Endothelial cell of umbilical vein (primary cell): Measurements from ENCODE around the gene BPIFB3. TPM values are rescaled to one million over a fixed set of nuclear protein-coding genes. Genes with fewer than 3 reads are reported as not detected.

Source experiments
- BruUV-seq: library from RNA; stranded (reverse); fragments of 400-500 nt; replicated peaks from 2 replicates; lab custom pipeline; 2021; lab: Mats Ljungman, UMichigan
- CTCF ChIA-PET: fragments of 300-600, 350-600 bp; sonication (Branson Sonifier 250); formaldehyde crosslinking; loops from one replicate; lab custom pipeline; 2021; ENCODE audit warnings: antibody characterized with exemption, inconsistent platforms; lab: Charles Lee
- POLR2A ChIA-PET: fragments of 300-600, 350-600 bp; sonication (Branson Sonifier 250); formaldehyde crosslinking; loops from one replicate; lab custom pipeline; 2021; ENCODE audit warnings: antibody characterized with exemption, inconsistent platforms; lab: Charles Lee
- DNase-seq: peaks from one replicate; pipeline ENCODE4 v3.0.0-alpha.2; 2011; ENCODE audit warnings: low read depth, low spot score
- FAIRE-seq: peaks from 2 replicates; lab custom pipeline; 2011; peaks lifted over from hg19 to GRCh38; lab: Jason Lieb, UNC
- H2AFZ ChIP-seq: 2 replicates; pipeline ENCODE4 v1.6.0; 2012; ENCODE audit warnings: low read depth, low read length, control low read depth, inconsistent platforms
- H3K27ac ChIP-seq: 2 replicates; pipeline ENCODE4 v1.5.1; 2011; ENCODE audit warnings: low read depth, mild to moderate bottlenecking, control low read depth, low read length, moderate library complexity; ENCODE audit not compliant: insufficient read depth
- H3K27me3 ChIP-seq, 2 experiments: 2 replicates each; pipeline versions ENCODE4 v1.6.0 to v1.6.1; 2011; ENCODE audit warnings: low read length in 2 of 2, mixed read lengths in 1 of 2; ENCODE audit not compliant: control insufficient read depth in 2 of 2, insufficient read depth in 2 of 2
- H3K36me3 ChIP-seq, 2 experiments: 2 replicates in 1 of 2; 3 replicates in 1 of 2; pipeline ENCODE4 v1.5.1; 2011; ENCODE audit warnings: low read length in 2 of 2, mild to moderate bottlenecking in 1 of 2, moderate library complexity in 1 of 2; ENCODE audit not compliant: control insufficient read depth in 2 of 2, insufficient read depth in 2 of 2; ENCODE audit errors: extremely low read depth in 1 of 2
- H3K4me1 ChIP-seq: 3 replicates; pipeline ENCODE4 v1.5.1; 2011; ENCODE audit warnings: mild to moderate bottlenecking, low read length; ENCODE audit not compliant: control insufficient read depth, insufficient read depth; ENCODE audit errors: extremely low read depth
- H3K4me2 ChIP-seq: 2 replicates; pipeline ENCODE4 v1.6.1; 2011; ENCODE audit warnings: low read length, control low read depth, mixed read lengths; ENCODE audit not compliant: insufficient read depth
- H3K4me3 ChIP-seq, 3 experiments: fragments of 200-600 bp in 1 of 3; sonication (generic), shearing (Covaris generic) in 1 of 3; replicated peaks in 1 of 3; 2 replicates each; pipeline ENCODE4 v1.5.1; 2011 to 2016; ENCODE audit warnings: control low read depth in 3 of 3, low read length in 3 of 3, mild to moderate bottlenecking in 2 of 3, inconsistent platforms in 1 of 3, low read depth in 1 of 3, moderate library complexity in 1 of 3; ENCODE audit not compliant: insufficient read depth in 1 of 3
- H3K79me2 ChIP-seq: 2 replicates; pipeline ENCODE4 v1.6.0; 2012; ENCODE audit warnings: low read length, inconsistent platforms; ENCODE audit not compliant: control insufficient read depth, insufficient read depth
- H3K9ac ChIP-seq: replicated peaks from 2 replicates; pipeline ENCODE3; 2011; ENCODE audit warnings: low read length, control low read depth; ENCODE audit not compliant: insufficient read depth; ENCODE audit errors: extremely low read depth
- H3K9me1 ChIP-seq: replicated peaks from 3 replicates; pipeline ENCODE4 v1.6.0; 2011; ENCODE audit warnings: mild to moderate bottlenecking, low read length; ENCODE audit not compliant: control insufficient read depth, insufficient read depth; ENCODE audit errors: extremely low read depth
- H3K9me3 ChIP-seq: replicated peaks from 2 replicates; pipeline ENCODE4 v1.5.1; 2012; ENCODE audit warnings: low read length, inconsistent platforms; ENCODE audit not compliant: control insufficient read depth, insufficient read depth
- H4K20me1 ChIP-seq: replicated peaks from 2 replicates; pipeline ENCODE3; 2011; ENCODE audit warnings: mild to moderate bottlenecking, low read length; ENCODE audit not compliant: control insufficient read depth, insufficient read depth; ENCODE audit errors: extremely low read depth
- CTCF ChIP-seq, 2 donors: IDR thresholded peaks; 1 replicate in 1 of 2; 2 replicates in 1 of 2; pipeline ENCODE4 v1.5.1; 2011; ENCODE audit warnings: low read length in 2 of 2, mild to moderate bottlenecking in 2 of 2, moderate library complexity in 2 of 2, control low read depth in 1 of 2, inconsistent platforms in 1 of 2, low read depth in 1 of 2; ENCODE audit not compliant: insufficient read depth in 1 of 2; ENCODE audit errors: extremely low read depth in 1 of 2
- EZH2 ChIP-seq: IDR thresholded peaks from 2 replicates; pipeline ENCODE4 v1.6.1; 2012; ENCODE audit warnings: borderline replicate concordance, low read depth, mild to moderate bottlenecking, moderate library complexity, low read length, inconsistent platforms; ENCODE audit not compliant: severe bottlenecking
- FOS ChIP-seq: IDR thresholded peaks from 2 replicates; pipeline ENCODE4 v1.6.1; 2011; ENCODE audit warnings: mild to moderate bottlenecking, low read length, moderate library complexity, borderline replicate concordance; ENCODE audit not compliant: insufficient read depth
- GATA2 ChIP-seq: IDR thresholded peaks from 2 replicates; pipeline ENCODE4 v1.7.0; 2011; ENCODE audit warnings: low read depth, mild to moderate bottlenecking, moderate library complexity, mixed read lengths, low read length; ENCODE audit not compliant: insufficient read length, insufficient read depth
- JUN ChIP-seq: IDR thresholded peaks from 2 replicates; pipeline ENCODE4 v1.6.1; 2011; ENCODE audit warnings: borderline replicate concordance, low read depth; ENCODE audit not compliant: insufficient read length, insufficient read depth
- MAX ChIP-seq: IDR thresholded peaks from 2 replicates; pipeline ENCODE4 v1.6.1; 2011; ENCODE audit not compliant: insufficient read depth, insufficient read length
- MYC ChIP-seq: IDR thresholded peaks from one replicate; pipeline ENCODE4 v1.6.1; 2011; ENCODE audit warnings: mild to moderate bottlenecking, low read depth, low read length
- POLR2A ChIP-seq: IDR thresholded peaks from 2 replicates; pipeline ENCODE4 v1.6.1; 2012; ENCODE audit warnings: low read depth, mild to moderate bottlenecking, control low read depth, low read length
- POLR2AphosphoS5 ChIP-seq: IDR thresholded peaks from 2 replicates; pipeline ENCODE4 v1.6.1; 2012; ENCODE audit warnings: low read depth, mild to moderate bottlenecking, control low read depth, low read length, moderate library complexity; ENCODE audit not compliant: insufficient read depth
- dilution Hi-C: fragments of 300-500 bp; cut with MboI; formaldehyde crosslinking; loops from one replicate; pipeline ENCODE4 v1.15.0; 2019; ENCODE audit warnings: low sequenced_read_pairs; ENCODE audit not compliant: extremely low pct_ligation_motif_present
- intact Hi-C: fragments of 100-400 bp; cut with micrococcal nuclease; formaldehyde crosslinking; loops from one replicate; pipeline ENCODE4 v1.10.0; 2022
- polyA plus RNA-seq, 4 experiments: library from polyadenylated mRNA; depleted of rRNA in 3 of 4; stranded (reverse) in 3 of 4; unstranded in 1 of 4; fragments of >200 nt; gene quantifications; 2 replicates each; pipeline versions ENCODE4 v1.2.1 to v1.2.3, GENCODE V29; 2011 to 2012; ENCODE audit warnings: missing spikeins in 1 of 4
- total RNA-seq: library from RNA; stranded (reverse); gene quantifications from 2 replicates; pipeline ENCODE4 v1.2.3, GENCODE V29; 2021

BPIFB3 gene
- total and polyA plus RNA-seq, 2 donors (not counting 3 experiments of a cell fraction or from before 2014, with no cell fraction given) = not detected

- no peaks in the 10 kb centered on the region for H3K36me3 ChIP-seq
- no peaks in the 10 kb centered on the region for H3K9me3 ChIP-seq
- H3K79me2 ChIP-seq = no peaks in the 10 kb centered on the region
- ChIA-PET POLR2A (no interaction called here), CTCF (no interaction called here)
- dilution Hi-C loops (no loop called here), intact Hi-C loops (no loop called here)
- no peak overlapping the region for H3K4me2 ChIP-seq
- no peak overlapping the region for H3K27ac ChIP-seq
- no peaks in the 10 kb centered on the region for H3K9me1 ChIP-seq
- H3K4me1 ChIP-seq = no peaks in the 10 kb centered on the region
- no peak overlapping the region for H3K9ac ChIP-seq
- H4K20me1 ChIP-seq = no peaks in the 10 kb centered on the region
- DNase-seq = no peak
- H3K27me3 ChIP-seq = no peaks in the 10 kb centered on the region
- no peak for FAIRE-seq
- TF ChIP-seq FOS = no peak
- no peak for TF ChIP-seq POLR2AphosphoS5
- TF ChIP-seq MYC = no peak
- no peak for TF ChIP-seq GATA2
- TF ChIP-seq POLR2A = no peak
- TF ChIP-seq JUN = no peak
- no peak for TF ChIP-seq CTCF (IDR thresholded peaks at IDR 0.05; ENCODE audit: extremely low read depth in 1 of 2, insufficient read depth in 1 of 2, low read depth in 1 of 2, low read length in 2 of 2)
- no peak for TF ChIP-seq MAX
- no peak for TF ChIP-seq EZH2
- no peak overlapping the region for H2AFZ ChIP-seq
- no TSS peak for BruUV-seq
- no peak overlapping the region for H3K4me3 ChIP-seq
Measured at GRCh38 chr20:33108661-33109060, 55.0 kb downstream of the BPIFB3 start.
